Measurements from ENCODE around the gene HPSE.

DNA sequence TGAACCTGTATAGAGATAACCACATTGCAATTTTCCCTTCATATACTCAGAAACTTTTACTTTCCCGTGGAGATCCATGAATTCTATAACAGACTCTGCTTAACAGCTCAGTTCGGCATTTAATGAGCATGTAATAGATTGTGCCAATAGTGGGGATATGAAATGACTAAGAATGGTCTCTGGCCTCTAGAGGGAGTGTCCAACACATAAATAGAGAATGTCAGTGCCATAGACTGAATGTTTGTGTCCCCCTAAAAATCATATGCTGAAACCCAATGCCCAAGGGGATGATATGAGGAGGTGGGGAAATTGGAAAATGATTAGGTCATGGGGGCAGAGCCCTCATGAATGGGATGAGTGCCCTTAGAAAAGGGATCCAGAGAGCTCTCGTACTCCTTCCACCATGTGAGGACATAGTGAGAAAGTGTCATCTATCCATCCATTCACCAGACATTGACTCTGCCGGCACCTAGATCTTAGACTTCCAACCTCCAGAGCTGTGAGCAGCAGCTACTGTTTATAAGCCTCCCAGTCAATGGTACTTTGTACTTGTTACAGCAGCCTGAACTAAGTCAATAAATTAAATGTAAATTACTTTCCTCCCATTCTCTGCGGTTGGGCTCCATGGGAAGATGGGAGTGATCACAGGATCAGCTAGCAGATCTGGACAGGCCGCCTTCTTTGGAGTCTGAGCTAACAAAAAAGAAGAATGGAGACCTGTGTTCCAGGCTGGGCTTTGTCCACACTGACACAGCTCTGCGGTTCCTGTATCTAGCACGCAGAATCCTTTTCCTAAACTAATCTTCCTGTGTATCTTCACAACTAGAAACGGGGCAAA lies 28.1 kb upstream of the HPSE start:
- TF ChIP-seq SRF (IDR thresholded peaks at IDR 0.05; ENCODE audit: low read depth, low read length) (no peak), YY1 (IDR thresholded peaks at IDR 0.05; ENCODE audit: low read depth, low read length) (no peak), CTCF (IDR thresholded peaks at IDR 0.05; ENCODE audit: control extremely low read depth in 1 of 3, insufficient read depth in 1 of 3, low read depth in 1 of 3, low read length in 3 of 3) (peak in 1 of 3 experiments; percentile 34; a peak in 1 of 4 replicates), POLR2AphosphoS5 (IDR thresholded peaks at IDR 0.05; ENCODE audit: low read depth, low read length) (no peak), HDAC2 (IDR thresholded peaks at IDR 0.05; ENCODE audit: borderline replicate concordance in 1 of 2, low read depth in 2 of 2, low read length in 2 of 2) (no peak), GABPA (IDR thresholded peaks at IDR 0.05; ENCODE audit: borderline replicate concordance, insufficient read depth, low read length) (no peak), SP4 (IDR thresholded peaks at IDR 0.05; ENCODE audit: low read length) (no peak), SUZ12 (IDR thresholded peaks at IDR 0.05; ENCODE audit: low read length) (no peak), POLR2A (IDR thresholded peaks at IDR 0.05; ENCODE audit: control extremely low read depth in 1 of 2, low read depth in 2 of 2, low read length in 2 of 2) (no peak), RAD21 (IDR thresholded peaks at IDR 0.05 in 1 of 2, conservative IDR thresholded peaks at IDR 0.05 in 1 of 2; ENCODE audit: low read depth in 2 of 2, low read length in 2 of 2) (peak; percentile 49 to 51), SIN3A (conservative IDR thresholded peaks at IDR 0.05 in 1 of 2, IDR thresholded peaks at IDR 0.05 in 1 of 2; ENCODE audit: low read depth in 1 of 2, low read length in 2 of 2) (no peak), TAF1 (IDR thresholded peaks at IDR 0.05; ENCODE audit: low read depth, low read length) (no peak)
